ENCODE measurements around the gene CAMSAP2. TPM values are rescaled to one million over a fixed set of nuclear protein-coding genes. Genes with fewer than 3 reads are reported as not detected.

Gene CAMSAP2
- total RNA-seq, 1 donor = 55.7 TPM

DNA sequence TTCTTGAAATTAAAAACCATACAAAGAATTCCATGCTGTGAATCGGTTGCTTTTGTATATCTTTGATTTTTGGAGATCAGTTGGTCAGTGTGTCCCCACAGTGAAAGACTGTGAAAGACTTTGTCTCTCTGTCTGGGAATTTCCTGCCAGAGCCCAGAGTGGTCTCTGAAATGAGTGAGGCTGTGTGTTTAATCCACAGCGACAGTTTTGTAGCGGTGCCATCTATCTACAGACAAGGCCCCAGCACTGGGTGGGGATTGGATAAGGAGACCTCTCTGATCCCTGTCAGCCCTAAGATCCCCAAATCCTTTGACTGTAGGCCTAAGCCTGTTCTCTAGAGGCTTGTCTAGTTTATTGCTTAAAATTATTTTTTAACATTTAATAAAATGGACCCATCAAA lies 144.4 kb downstream of the CAMSAP2 start:
- DNase-seq (ENCODE audit: low read depth) = no peak
- TF ChIP-seq, protein P1, sequence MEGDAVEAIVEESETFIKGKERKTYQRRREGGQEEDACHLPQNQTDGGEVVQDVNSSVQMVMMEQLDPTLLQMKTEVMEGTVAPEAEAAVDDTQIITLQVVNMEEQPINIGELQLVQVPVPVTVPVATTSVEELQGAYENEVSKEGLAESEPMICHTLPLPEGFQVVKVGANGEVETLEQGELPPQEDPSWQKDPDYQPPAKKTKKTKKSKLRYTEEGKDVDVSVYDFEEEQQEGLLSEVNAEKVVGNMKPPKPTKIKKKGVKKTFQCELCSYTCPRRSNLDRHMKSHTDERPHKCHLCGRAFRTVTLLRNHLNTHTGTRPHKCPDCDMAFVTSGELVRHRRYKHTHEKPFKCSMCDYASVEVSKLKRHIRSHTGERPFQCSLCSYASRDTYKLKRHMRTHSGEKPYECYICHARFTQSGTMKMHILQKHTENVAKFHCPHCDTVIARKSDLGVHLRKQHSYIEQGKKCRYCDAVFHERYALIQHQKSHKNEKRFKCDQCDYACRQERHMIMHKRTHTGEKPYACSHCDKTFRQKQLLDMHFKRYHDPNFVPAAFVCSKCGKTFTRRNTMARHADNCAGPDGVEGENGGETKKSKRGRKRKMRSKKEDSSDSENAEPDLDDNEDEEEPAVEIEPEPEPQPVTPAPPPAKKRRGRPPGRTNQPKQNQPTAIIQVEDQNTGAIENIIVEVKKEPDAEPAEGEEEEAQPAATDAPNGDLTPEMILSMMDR (IDR thresholded peaks at IDR 0.05; ENCODE audit: insufficient read depth, low read depth, low read length) = no peak
- H3K4me3 ChIP-seq (ENCODE audit: low read depth, low read length) = no peak overlapping the region

GRCh38 chr1:200885623-200886402 lies 147.1 kb downstream of the CAMSAP2 start:
- TF ChIP-seq, protein P1 (IDR thresholded peaks at IDR 0.05; ENCODE audit: insufficient read depth, low read depth, low read length) = no peak
- H3K4me3 ChIP-seq (ENCODE audit: low read depth, low read length) = no peak overlapping the region
- DNase-seq (ENCODE audit: low read depth) = no peak

DNA sequence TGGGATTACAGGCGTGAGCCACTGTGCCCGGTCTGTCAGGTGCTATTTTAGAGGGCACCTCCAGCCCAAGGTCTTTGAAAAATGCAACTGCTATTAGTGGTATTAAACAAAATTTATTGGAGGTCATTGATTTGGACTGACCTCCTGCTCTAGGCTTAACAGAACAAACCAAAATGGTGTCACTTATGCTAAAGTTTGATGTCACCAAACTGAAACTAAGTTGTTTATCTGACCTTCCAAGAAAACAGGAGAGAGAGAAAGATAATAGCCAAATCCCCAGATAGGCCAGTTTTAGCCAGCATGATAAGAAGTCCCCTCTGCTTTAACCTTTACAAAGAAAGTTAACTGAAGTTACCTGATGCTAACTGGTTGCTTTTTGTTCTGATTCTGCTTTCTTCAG lies 147.9 kb downstream of the CAMSAP2 start:
- TF ChIP-seq, protein P1 (IDR thresholded peaks at IDR 0.05; ENCODE audit: insufficient read depth, low read depth, low read length) = no peak
- H3K4me3 ChIP-seq (ENCODE audit: low read depth, low read length) = no peak overlapping the region
- no peak for DNase-seq (ENCODE audit: low read depth)

GRCh38 chr1:200887036-200887435 lies 148.3 kb downstream of the CAMSAP2 start:
- TF ChIP-seq, protein P1 (IDR thresholded peaks at IDR 0.05; ENCODE audit: insufficient read depth, low read depth, low read length) = no peak
- no peak overlapping the region for H3K4me3 ChIP-seq (ENCODE audit: low read depth, low read length)
- no peak for DNase-seq (ENCODE audit: low read depth)

DNA sequence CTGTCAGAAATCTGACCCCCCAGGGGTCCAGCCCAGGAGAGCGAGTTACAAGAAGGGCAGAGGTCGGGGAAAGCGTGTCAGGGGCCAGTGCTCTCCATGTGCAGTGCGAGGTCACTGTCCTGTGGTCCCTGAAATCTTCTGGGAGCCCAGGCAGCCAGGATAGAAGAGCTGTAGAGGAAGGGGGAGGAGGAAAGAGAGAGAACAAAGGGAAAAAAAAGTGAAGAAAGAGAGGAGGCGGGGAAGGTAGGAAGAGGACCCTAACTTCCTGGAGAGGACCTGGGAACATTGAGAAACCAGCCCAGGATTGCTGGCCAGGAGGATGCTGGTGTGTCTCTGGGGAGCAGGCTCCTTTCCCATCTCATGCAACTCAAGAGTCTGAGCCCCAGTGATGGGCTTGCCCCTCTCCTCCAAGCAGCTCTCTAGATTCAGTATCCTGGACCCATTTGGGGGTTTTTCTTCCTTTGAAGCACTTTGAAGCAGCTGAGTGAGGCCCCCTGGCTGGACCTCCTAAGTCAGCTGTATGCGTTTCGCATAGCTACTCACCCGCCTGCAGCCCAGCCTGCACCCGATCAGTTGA lies 149.2 kb downstream of the CAMSAP2 start:
- TF ChIP-seq, protein P1 (IDR thresholded peaks at IDR 0.05; ENCODE audit: insufficient read depth, low read depth, low read length) = no peak
- no peak overlapping the region for H3K4me3 ChIP-seq (ENCODE audit: low read depth, low read length)
- DNase-seq (ENCODE audit: low read depth) = no peak

- TF ChIP-seq, protein P1 (IDR thresholded peaks at IDR 0.05; ENCODE audit: insufficient read depth, low read depth, low read length) = no peak
- H3K4me3 ChIP-seq (ENCODE audit: low read depth, low read length) = no peak overlapping the region
- DNase-seq (ENCODE audit: low read depth) = no peak
Observed at GRCh38 chr1:200888349-200888838, 149.7 kb downstream of the CAMSAP2 start.
